Neural cell (in vitro differentiated cells): ENCODE measurements around the gene XG.

Experiments used
- CTCF ChIP-seq: fragments of 450-650 bp; IDR thresholded peaks from 2 replicates; pipeline ENCODE4 v1.5.1; 2014; ENCODE audit warnings: antibody characterized with exemption, mild to moderate bottlenecking, moderate library complexity; ENCODE audit not compliant: poor library complexity, severe bottlenecking
- EP300 ChIP-seq: fragments of 450-650 bp; conservative IDR thresholded peaks from 2 replicates; pipeline ENCODE4 v1.6.1; 2014; ENCODE audit warnings: antibody characterized with exemption, mild to moderate bottlenecking, moderate library complexity; ENCODE audit not compliant: poor library complexity, severe bottlenecking
- EZH2 ChIP-seq: fragments of 200-600, 300-800 bp; shearing (Covaris generic), sonication (generic); IDR thresholded peaks from 2 replicates; pipeline ENCODE4 v1.6.1; 2014; ENCODE audit warnings: antibody characterized with exemption, low read length, borderline replicate concordance, mild to moderate bottlenecking; ENCODE audit not compliant: insufficient read depth, poor library complexity, severe bottlenecking
- MXI1 ChIP-seq: fragments of 450-650 bp; conservative IDR thresholded peaks from 2 replicates; pipeline ENCODE4 v1.6.1; 2014; ENCODE audit warnings: antibody characterized with exemption, mild to moderate bottlenecking; ENCODE audit not compliant: poor library complexity, severe bottlenecking
- POLR2AphosphoS5 ChIP-seq: IDR thresholded peaks from 2 replicates; pipeline ENCODE4 v1.6.1; 2012
- REST ChIP-seq: IDR thresholded peaks from 2 replicates; pipeline ENCODE4 v1.6.1; 2012; ENCODE audit warnings: borderline replicate concordance
- SMC3 ChIP-seq: fragments of 450-650 bp; conservative IDR thresholded peaks from 2 replicates; pipeline ENCODE4 v1.6.1; 2014; ENCODE audit warnings: antibody characterized with exemption, mild to moderate bottlenecking, moderate library complexity; ENCODE audit not compliant: poor library complexity
- TAF1 ChIP-seq: IDR thresholded peaks from 2 replicates; pipeline ENCODE4 v1.6.1; 2012; ENCODE audit warnings: low read depth

GRCh38 chrX:2741386-2741785 lies 10.5 kb upstream of the XG start:
- TF ChIP-seq MXI1 (no peak), POLR2AphosphoS5 (no peak), CTCF (no peak), REST (no peak), EZH2 (no peak), EP300 (no peak), TAF1 (no peak), SMC3 (no peak)
